HCT116 (cell line): ENCODE data around the gene MSRB3. TPM values are rescaled to one million over a fixed set of nuclear protein-coding genes. Genes with fewer than 3 reads are reported as not detected.
A peak's percentile ranks its signal among the peaks of the same experiment; 100 is the strongest.

ENCODE experiments used
- ATAC-seq: fragments of 200-7000 bp; cut with Tn5 transposase; 2 replicates; pipeline ENCODE4 v1.9.1; 2020; ENCODE audit warnings: mild to moderate bottlenecking, moderate library complexity
- BruUV-seq: library from RNA; stranded (reverse); fragments of 400-500 nt; replicated peaks from 2 replicates; lab custom pipeline; 2021; lab: Mats Ljungman, UMichigan
- CTCF ChIA-PET: fragments of 300-600 bp; sonication (Branson Sonifier 250); formaldehyde crosslinking; loops from one replicate; lab custom pipeline; 2021; ENCODE audit warnings: antibody characterized with exemption; lab: Charles Lee
- POLR2A ChIA-PET: fragments of 300-600, 350-600 bp; sonication (Branson Sonifier 250); formaldehyde crosslinking; loops from one replicate; lab custom pipeline; 2021; ENCODE audit warnings: antibody characterized with exemption; lab: Charles Lee
- RAD21 ChIA-PET, 2 experiments: fragments of 300-600 bp; sonication (Branson Sonifier 250); formaldehyde crosslinking; loops; one replicate each; lab custom pipeline; 2023; ENCODE audit warnings: low total read pairs in 2 of 2; ENCODE audit not compliant: uncharacterized antibody in 2 of 2, unreplicated experiment in 2 of 2, low non-redundant PET in 1 of 2; lab: Charles Lee
- DNase-seq: peaks from one replicate; pipeline ENCODE4 v3.0.0-alpha.2; 2010; ENCODE audit warnings: low read depth, low spot score
- H2AFZ ChIP-seq: fragments of 200-600 bp; shearing (Covaris generic), sonication (generic); 2 replicates; pipeline ENCODE4 v1.6.1; 2017; ENCODE audit warnings: low read depth, mixed run types, mixed read lengths, antibody characterized with exemption, low read length; ENCODE audit not compliant: poor library complexity, severe bottlenecking
- H3K27ac ChIP-seq: 2 replicates; pipeline ENCODE4 v1.5.1; 2012; ENCODE audit warnings: low read depth, low read length
- H3K27me3 ChIP-seq: fragments of 200-600 bp; sonication (generic); 2 replicates; pipeline ENCODE4 v1.6.1; 2016; ENCODE audit warnings: mixed run types, low read length, mixed read lengths; ENCODE audit not compliant: insufficient read depth
- H3K36me3 ChIP-seq, 2 experiments: fragments of 200-500 bp in 1 of 2; fragments of 200-600 bp in 1 of 2; sonication (Bioruptor generic) in 1 of 2; sonication (generic) in 1 of 2; 2 replicates each; pipeline versions ENCODE4 v1.5.1 to v1.6.1; 2014 to 2016; ENCODE audit warnings: low read length in 2 of 2, inconsistent platforms in 1 of 2, mixed read lengths in 1 of 2, mixed run types in 1 of 2; ENCODE audit not compliant: insufficient read depth in 2 of 2, control insufficient read depth in 1 of 2
- H3K4me1 ChIP-seq, 2 experiments: fragments of 200-600 bp in 1 of 2; sonication (generic) in 1 of 2; 2 replicates each; pipeline versions ENCODE4 v1.5.1 to v1.6.1; 2012 to 2017; ENCODE audit warnings: low read length in 2 of 2, inconsistent platforms in 1 of 2, mild to moderate bottlenecking in 1 of 2, mixed read lengths in 1 of 2, mixed run types in 1 of 2, moderate library complexity in 1 of 2; ENCODE audit not compliant: insufficient read depth in 2 of 2, control insufficient read depth in 1 of 2
- H3K4me2 ChIP-seq: fragments of 200-600 bp; sonication (generic); 2 replicates; pipeline ENCODE4 v1.6.1; 2017; ENCODE audit warnings: mixed run types, low read length, mixed read lengths
- H3K4me3 ChIP-seq, 2 experiments: fragments of 200-600 bp in 1 of 2; sonication (generic) in 1 of 2; replicated peaks in 1 of 2; 2 replicates each; pipeline ENCODE4 v1.5.1; 2011 to 2016; ENCODE audit warnings: low read length in 2 of 2, control low read depth in 1 of 2, low read depth in 1 of 2, mild to moderate bottlenecking in 1 of 2, mixed read lengths in 1 of 2, mixed run types in 1 of 2
- H3K79me2 ChIP-seq: fragments of 200-600 bp; sonication (generic); 2 replicates; pipeline ENCODE4 v1.6.1; 2017; ENCODE audit warnings: mild to moderate bottlenecking, mixed run types, low read length, moderate library complexity, mixed read lengths; ENCODE audit not compliant: insufficient read depth
- H3K9ac ChIP-seq: fragments of 200-600 bp; sonication (generic); 2 replicates; pipeline ENCODE4 v1.6.1; 2016; ENCODE audit warnings: low read length, mixed read lengths
- H3K9me2 ChIP-seq: fragments of 200-600 bp; sonication (generic), shearing (Covaris generic); 2 replicates; pipeline ENCODE4 v1.6.1; 2017; ENCODE audit warnings: mixed run types, mild to moderate bottlenecking, moderate library complexity; ENCODE audit not compliant: insufficient read depth
- H3K9me3 ChIP-seq, 2 experiments: fragments of 200-500 bp in 1 of 2; fragments of 200-600 bp in 1 of 2; sonication (Bioruptor generic) in 1 of 2; sonication (generic) in 1 of 2; 2 replicates each; pipeline ENCODE4 v1.6.1; 2014 to 2017; ENCODE audit warnings: low read length in 2 of 2, mixed read lengths in 2 of 2, inconsistent platforms in 1 of 2, low read depth in 1 of 2, mild to moderate bottlenecking in 1 of 2, mixed run types in 1 of 2, moderate library complexity in 1 of 2; ENCODE audit not compliant: control insufficient read depth in 1 of 2, insufficient read depth in 1 of 2
- H4K20me1 ChIP-seq: fragments of 200-600 bp; sonication (generic), shearing (Covaris generic); 2 replicates; pipeline ENCODE4 v1.6.1; 2017; ENCODE audit warnings: mixed run types, mild to moderate bottlenecking, moderate library complexity; ENCODE audit not compliant: insufficient read depth
- CBX3 ChIP-seq: IDR thresholded peaks from 2 replicates; pipeline ENCODE4 v1.6.1; 2012; ENCODE audit warnings: low read depth
- CEBPB ChIP-seq: IDR thresholded peaks from 2 replicates; pipeline ENCODE4 v1.6.1; 2012; ENCODE audit warnings: low read depth
- ELF1 ChIP-seq: IDR thresholded peaks from 2 replicates; pipeline ENCODE4 v1.6.1; 2012; ENCODE audit warnings: low read depth, borderline replicate concordance
- FOSL1 ChIP-seq: IDR thresholded peaks from 2 replicates; pipeline ENCODE4 v1.6.1; 2012; ENCODE audit warnings: low read depth
- JUND ChIP-seq: IDR thresholded peaks from 2 replicates; pipeline ENCODE4 v1.6.1; 2012
- MAX ChIP-seq: IDR thresholded peaks from 2 replicates; pipeline ENCODE4 v1.6.1; 2012
- POLR2A ChIP-seq: IDR thresholded peaks from 2 replicates; pipeline ENCODE4 v1.7.0; 2011; ENCODE audit warnings: borderline replicate concordance; ENCODE audit not compliant: insufficient read depth, insufficient read length; ENCODE audit errors: extremely low read depth
- POLR2AphosphoS5 ChIP-seq: IDR thresholded peaks from 2 replicates; pipeline ENCODE4 v1.6.1; 2011; ENCODE audit warnings: mild to moderate bottlenecking, low read depth, low read length, moderate library complexity
- SP1 ChIP-seq: IDR thresholded peaks from 2 replicates; pipeline ENCODE4 v1.6.1; 2012; ENCODE audit warnings: low read depth
- SRF ChIP-seq: IDR thresholded peaks from 2 replicates; pipeline ENCODE4 v1.6.1; 2012; ENCODE audit warnings: low read depth
- TCF7L2 ChIP-seq: IDR thresholded peaks from 2 replicates; pipeline ENCODE4 v1.7.0; 2011; ENCODE audit warnings: borderline replicate concordance, inconsistent platforms; ENCODE audit not compliant: insufficient read depth, insufficient read length; ENCODE audit errors: extremely low read depth
- ZFX ChIP-seq: fragments of 450-650 bp; IDR thresholded peaks from 2 replicates; pipeline ENCODE4 v1.6.1; 2017
- ZNF274 ChIP-seq: fragments of 200-500 bp; sonication (Bioruptor generic); IDR thresholded peaks from 2 replicates; pipeline ENCODE4 v1.6.1; 2014; ENCODE audit warnings: mild to moderate bottlenecking, low read depth, low read length, inconsistent platforms
- intact Hi-C: fragments of 100-400 bp; cut with micrococcal nuclease; formaldehyde crosslinking; loops from 2 replicates; pipeline ENCODE4 v1.10.0; 2022
- total RNA-seq: library from RNA; stranded (reverse); gene quantifications from one replicate; pipeline ENCODE4 v1.2.1, GENCODE V29; 2021; ENCODE audit not compliant: unreplicated experiment
- TF ChIP-seq, protein P1 (sequence below): IDR thresholded peaks from 2 replicates; pipeline ENCODE4 v1.6.1; 2012; ENCODE audit warnings: low read depth
- TF ChIP-seq, protein P2 (sequence below): IDR thresholded peaks from 2 replicates; pipeline ENCODE4 v1.6.1; 2011; ENCODE audit warnings: mild to moderate bottlenecking, low read length, moderate library complexity; ENCODE audit not compliant: insufficient replicate concordance; ENCODE audit errors: extremely low read depth

MSRB3 gene
- total RNA-seq, 1 experiment from 2014 or later, result 8.2 TPM

GRCh38 chr12:65472079-65472478, 193.6 kb downstream of the MSRB3 start:
- POLR2A ChIA-PET, result interaction anchor here (0.6 kb wide), 1 partner anchor 130 kb away, joined by 3 read pairs; no protein-coding TSS in a partner anchor
- peak; percentile 63 for TF ChIP-seq TCF7L2
- TF ChIP-seq FOSL1, result no peak
- peak; percentile 37; the same call in 1 of the 2 replicates for TF ChIP-seq JUND
- TF ChIP-seq MAX, result peak; percentile 32; the same call in 1 of the 2 replicates
- no peak for TF ChIP-seq SRF
- no peak for TF ChIP-seq CBX3
- TF ChIP-seq SP1, result peak; percentile 51
- no peak for TF ChIP-seq CEBPB
- no peak for TF ChIP-seq POLR2AphosphoS5
- no TSS peak for BruUV-seq
- H4K20me1 ChIP-seq, result no peaks in the 10 kb centered on the region
- H3K27me3 ChIP-seq, result no peaks in the 10 kb centered on the region
- no peaks in the 10 kb centered on the region for H3K9me3 ChIP-seq
- H3K79me2 ChIP-seq, result no peaks in the 10 kb centered on the region
- intact Hi-C loops, result no loop called here
- peak overlapping the region; percentile 49 for H3K4me2 ChIP-seq
- H2AFZ ChIP-seq, result no peak overlapping the region
- H3K9ac ChIP-seq, result peak overlapping the region; percentile 31
- CTCF ChIA-PET, result interaction anchor here (0.6 kb wide), 1 partner anchor 242 kb away, joined by 4 read pairs; no protein-coding TSS in a partner anchor
- H3K36me3 ChIP-seq, result no peaks in the 10 kb centered on the region
- peak; percentile 70 for ATAC-seq
- H3K9me2 ChIP-seq, result no peaks in the 10 kb centered on the region
- H3K27ac ChIP-seq, result peak overlapping the region; percentile 79
- no peak overlapping the region for H3K4me3 ChIP-seq
- DNase-seq, result no peak
- RAD21 ChIA-PET, result no interaction called here
- peaks cover 70 to 72% of the 10 kb centered on the region in 2 experiments for H3K4me1 ChIP-seq

- H3K79me2 ChIP-seq, result no peaks in the 10 kb centered on the region
- H3K4me2 ChIP-seq, result peak overlapping the region; percentile 29
- ChIA-PET POLR2A (no interaction called here), CTCF (no interaction called here), RAD21 (no interaction called here)
- peaks cover 55 to 69% of the 10 kb centered on the region in 2 experiments for H3K4me1 ChIP-seq
- intact Hi-C loops, result no loop called here
- H3K27ac ChIP-seq, result peak overlapping the region; percentile 79
- H3K36me3 ChIP-seq, result no peaks in the 10 kb centered on the region
- H3K9ac ChIP-seq, result no peak overlapping the region
- H3K9me3 ChIP-seq, result no peaks in the 10 kb centered on the region
- no peak for ATAC-seq
- no peak overlapping the region for H2AFZ ChIP-seq
- H3K4me3 ChIP-seq, result no peak overlapping the region
- H3K9me2 ChIP-seq, result no peaks in the 10 kb centered on the region
- no TSS peak for BruUV-seq
- DNase-seq, result no peak
- H4K20me1 ChIP-seq, result no peaks in the 10 kb centered on the region
- no peaks in the 10 kb centered on the region for H3K27me3 ChIP-seq
- TF ChIP-seq TCF7L2, result no peak
- TF ChIP-seq MAX, result no peak
- TF ChIP-seq, protein P1, sequence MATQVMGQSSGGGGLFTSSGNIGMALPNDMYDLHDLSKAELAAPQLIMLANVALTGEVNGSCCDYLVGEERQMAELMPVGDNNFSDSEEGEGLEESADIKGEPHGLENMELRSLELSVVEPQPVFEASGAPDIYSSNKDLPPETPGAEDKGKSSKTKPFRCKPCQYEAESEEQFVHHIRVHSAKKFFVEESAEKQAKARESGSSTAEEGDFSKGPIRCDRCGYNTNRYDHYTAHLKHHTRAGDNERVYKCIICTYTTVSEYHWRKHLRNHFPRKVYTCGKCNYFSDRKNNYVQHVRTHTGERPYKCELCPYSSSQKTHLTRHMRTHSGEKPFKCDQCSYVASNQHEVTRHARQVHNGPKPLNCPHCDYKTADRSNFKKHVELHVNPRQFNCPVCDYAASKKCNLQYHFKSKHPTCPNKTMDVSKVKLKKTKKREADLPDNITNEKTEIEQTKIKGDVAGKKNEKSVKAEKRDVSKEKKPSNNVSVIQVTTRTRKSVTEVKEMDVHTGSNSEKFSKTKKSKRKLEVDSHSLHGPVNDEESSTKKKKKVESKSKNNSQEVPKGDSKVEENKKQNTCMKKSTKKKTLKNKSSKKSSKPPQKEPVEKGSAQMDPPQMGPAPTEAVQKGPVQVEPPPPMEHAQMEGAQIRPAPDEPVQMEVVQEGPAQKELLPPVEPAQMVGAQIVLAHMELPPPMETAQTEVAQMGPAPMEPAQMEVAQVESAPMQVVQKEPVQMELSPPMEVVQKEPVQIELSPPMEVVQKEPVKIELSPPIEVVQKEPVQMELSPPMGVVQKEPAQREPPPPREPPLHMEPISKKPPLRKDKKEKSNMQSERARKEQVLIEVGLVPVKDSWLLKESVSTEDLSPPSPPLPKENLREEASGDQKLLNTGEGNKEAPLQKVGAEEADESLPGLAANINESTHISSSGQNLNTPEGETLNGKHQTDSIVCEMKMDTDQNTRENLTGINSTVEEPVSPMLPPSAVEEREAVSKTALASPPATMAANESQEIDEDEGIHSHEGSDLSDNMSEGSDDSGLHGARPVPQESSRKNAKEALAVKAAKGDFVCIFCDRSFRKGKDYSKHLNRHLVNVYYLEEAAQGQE, result no peak
- TF ChIP-seq CBX3, result no peak
- no peak for TF ChIP-seq POLR2A
- no peak for TF ChIP-seq ELF1
- TF ChIP-seq CEBPB, result no peak
- no peak for TF ChIP-seq FOSL1
- TF ChIP-seq ZNF274, result no peak
- TF ChIP-seq JUND, result no peak
- TF ChIP-seq ZFX, result no peak
- TF ChIP-seq, protein P2, sequence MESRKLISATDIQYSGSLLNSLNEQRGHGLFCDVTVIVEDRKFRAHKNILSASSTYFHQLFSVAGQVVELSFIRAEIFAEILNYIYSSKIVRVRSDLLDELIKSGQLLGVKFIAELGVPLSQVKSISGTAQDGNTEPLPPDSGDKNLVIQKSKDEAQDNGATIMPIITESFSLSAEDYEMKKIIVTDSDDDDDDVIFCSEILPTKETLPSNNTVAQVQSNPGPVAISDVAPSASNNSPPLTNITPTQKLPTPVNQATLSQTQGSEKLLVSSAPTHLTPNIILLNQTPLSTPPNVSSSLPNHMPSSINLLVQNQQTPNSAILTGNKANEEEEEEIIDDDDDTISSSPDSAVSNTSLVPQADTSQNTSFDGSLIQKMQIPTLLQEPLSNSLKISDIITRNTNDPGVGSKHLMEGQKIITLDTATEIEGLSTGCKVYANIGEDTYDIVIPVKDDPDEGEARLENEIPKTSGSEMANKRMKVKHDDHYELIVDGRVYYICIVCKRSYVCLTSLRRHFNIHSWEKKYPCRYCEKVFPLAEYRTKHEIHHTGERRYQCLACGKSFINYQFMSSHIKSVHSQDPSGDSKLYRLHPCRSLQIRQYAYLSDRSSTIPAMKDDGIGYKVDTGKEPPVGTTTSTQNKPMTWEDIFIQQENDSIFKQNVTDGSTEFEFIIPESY, result no peak
These were observed 196.3 kb downstream of the MSRB3 start for GRCh38 chr12:65474831-65475230.
